GM19240 (cell line): ENCODE measurements around the gene USP15.
"Not testable (repeated sequence)": the region's sequence is repeated elsewhere in the genome, so short reads cannot be mapped to it uniquely, and the experiment has no call there.

Experiments
- DNase-seq: peaks from one replicate; pipeline ENCODE4 v3.0.0; 2011; ENCODE audit warnings: low spot score; ENCODE audit not compliant: insufficient read length

USP15 gene

DNA sequence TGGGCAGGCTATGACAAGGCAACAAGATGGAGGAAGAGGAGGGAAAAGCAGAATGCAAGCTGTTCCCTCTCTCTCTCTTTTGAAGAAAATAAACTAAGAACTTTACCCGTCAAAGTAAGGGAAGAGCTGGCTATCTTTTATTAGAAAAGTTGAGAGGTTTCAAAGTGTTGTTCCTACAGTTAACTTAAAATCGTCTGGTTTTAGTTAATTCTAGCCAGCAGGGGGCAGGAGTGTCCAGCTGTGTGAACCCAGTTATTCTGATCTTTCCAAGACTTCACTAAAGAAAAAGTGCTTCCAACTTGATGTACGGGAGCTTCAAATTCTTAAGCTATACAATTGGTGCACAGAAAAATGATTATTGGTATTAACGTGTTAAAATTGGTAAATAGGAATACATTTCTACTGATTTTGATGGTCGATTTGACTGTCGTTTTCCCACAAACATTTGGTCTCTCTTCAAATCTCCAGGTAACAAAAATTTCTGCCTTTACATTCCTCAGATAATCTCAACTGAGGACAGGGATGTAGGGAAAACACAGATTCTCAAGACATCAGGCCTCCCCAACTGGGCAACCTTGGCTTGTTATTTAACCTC, 178.0 kb downstream of the USP15 start:
- no peak for DNase-seq

DNA sequence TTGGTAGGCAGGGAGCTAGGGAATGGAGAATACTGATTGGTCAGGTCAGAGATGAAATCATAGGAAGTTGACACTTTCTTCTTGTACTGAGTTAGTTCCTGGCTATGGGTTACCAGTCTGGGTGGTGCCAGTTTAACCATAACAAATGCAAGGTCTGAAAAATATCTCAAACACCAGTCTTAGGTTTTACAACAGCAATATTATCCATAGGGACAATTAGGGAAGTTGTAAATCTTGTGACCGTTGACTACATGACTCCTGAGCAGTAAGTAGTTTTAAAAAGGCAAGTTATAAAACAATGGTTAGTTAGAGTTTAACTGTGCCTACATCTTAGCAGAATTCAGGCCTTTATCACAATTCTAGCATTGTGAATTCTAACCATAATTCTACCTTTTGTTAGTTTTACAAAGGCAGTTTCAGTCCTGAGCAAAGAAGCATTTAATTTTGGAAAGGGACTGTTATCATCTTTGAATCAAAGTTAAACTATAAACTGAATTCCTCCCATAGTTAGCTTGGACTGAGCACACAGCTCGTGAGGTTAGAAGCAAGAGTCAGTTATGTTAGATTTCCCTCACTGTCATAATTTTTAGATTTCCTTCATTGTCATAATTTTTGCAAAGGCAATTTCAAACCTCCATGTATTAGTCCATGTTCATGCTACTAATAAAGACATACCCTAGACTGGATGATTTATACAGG, 186.7 kb downstream of the USP15 start:
- DNase-seq = no peak

DNA sequence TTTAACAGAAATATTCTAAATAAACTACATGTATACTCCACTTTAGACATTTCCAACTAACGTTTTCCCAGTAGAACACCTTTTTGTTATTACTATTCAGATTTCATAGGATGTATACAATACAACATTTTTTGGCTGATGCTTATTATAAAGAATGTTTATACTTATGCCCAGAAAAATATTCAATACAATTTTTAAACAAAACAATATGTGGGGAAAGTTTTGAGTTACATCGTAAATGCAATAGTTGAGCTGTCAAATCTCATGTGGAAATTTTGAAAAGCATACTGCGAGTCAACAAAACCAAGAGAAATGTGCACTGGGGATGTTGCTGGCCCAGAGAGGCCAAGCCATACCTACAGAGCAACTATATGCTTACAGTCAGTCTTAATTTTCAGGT, 188.2 kb downstream of the USP15 start:
- DNase-seq = no peak

DNA sequence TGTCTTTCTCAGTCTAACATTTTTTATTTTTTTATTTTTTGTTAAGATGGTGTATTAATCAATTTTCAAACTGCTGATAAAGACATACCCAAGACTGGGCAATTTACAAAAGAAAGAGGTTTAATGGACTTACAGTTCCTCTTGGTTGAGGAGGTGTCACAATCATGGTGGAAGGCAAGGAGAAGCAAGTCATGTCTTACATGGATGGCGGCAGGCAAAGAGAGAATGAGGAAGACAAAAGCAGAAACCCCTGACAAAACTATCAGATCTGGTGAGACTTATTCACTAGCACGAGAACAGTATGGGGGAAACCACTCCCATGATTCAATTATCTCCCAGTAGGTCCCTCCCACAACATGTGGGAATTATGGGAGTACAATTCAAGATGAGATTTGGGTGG, 195.2 kb downstream of the USP15 start:
- not testable (repeated sequence) for DNase-seq

DNA sequence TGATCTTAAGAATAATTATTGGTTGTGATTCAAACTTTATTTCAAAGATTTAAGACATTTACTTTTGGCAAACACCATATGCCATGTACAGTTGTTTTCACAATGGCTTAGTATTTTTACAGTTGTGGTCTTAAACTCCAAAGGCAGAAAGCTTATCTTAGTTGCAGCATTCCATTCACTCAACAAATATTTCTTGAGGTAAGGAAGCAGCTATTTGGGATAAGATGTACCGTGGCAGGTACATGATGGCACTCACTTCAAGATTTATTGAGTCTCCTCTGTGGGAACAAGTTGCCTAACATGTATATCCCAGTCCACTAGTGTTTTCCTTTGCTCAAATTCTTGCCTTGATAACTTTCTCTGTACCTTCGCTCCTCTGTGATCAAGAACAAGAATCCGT, 198.4 kb downstream of the USP15 start:
- no peak for DNase-seq

DNA sequence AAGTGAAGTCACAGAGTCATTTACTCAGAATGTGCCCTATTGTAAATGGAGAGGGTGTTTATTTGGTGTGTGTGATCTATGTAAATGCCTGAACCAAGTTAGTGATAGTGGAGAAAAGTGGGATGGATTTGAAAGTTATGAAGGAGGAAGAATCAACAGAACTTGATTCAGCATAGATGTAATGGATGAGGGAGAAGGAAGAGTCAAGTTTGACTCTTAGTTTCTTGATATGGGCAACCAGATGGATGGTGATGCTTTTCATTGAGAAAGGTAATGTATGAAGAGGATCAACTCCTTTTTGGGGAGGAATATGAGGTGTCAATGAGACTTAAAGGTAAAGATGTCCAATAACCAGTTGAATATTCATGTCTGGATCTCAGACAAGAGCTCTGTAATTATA, 199.8 kb downstream of the USP15 start:
- DNase-seq = no peak

DNA sequence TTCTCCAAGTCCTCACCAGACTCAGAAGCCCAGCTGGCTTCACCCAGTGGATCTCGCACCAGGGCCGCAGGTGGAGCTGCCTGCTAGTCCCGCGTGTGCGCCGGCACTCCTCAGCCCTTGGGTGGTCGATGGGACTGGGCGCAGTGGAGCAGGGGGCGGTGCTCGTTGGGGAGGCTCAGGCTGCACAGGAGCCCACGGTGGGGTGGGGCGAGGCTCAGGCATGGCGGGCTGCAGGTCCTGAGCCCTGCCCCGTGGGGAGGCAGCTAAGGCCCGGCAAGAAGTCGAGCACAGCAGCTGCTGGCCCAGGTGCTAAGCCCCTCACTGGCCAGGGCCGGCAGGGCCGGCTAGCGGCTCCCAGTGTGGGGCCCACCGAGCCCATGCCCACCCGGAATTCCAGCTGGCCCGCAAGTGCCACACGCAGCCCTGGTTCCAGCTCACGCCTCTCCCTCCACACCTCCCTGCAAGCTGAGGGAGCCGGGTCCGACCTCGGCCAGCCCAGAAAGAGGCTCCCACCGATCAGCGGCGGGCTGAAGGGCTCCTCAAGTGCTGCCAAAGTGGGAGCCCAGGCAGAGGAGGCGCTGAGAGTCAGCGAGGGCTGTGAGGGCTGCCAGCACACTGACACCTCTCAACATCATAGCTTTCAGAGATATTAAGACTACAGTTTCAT, 201.1 kb downstream of the USP15 start:
- DNase-seq = not testable (repeated sequence)

DNA sequence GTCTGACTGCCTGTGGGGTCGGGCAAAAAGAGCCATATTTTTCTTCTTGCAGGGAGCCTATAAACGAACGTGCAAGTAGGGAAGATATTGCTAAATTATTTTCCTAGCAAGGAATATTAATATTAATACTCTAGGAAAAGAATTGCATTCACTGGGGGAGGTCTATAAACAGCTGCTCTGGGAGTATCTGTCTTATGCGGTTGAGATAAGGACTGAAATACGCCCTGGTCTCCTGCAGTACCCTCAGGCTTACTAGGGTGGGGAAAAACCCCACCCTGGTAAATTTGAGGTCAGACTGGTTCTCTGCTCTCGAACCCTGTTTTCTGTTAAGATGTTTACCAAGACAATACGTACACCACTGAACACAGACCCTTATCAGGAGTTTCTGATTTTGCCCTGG, 203.0 kb downstream of the USP15 start:
- DNase-seq = not testable (repeated sequence)
